H9 (cell line): Measurements from ENCODE around the gene MRPL36. TPM values are rescaled to one million over a fixed set of nuclear protein-coding genes. Genes with fewer than 3 reads are reported as not detected.

Experiments used
- DNase-seq: peaks from one replicate; pipeline ENCODE4 v3.0.0-alpha.2; 2017
- H2AFZ ChIP-seq: one replicate; pipeline ENCODE4 v1.6.1; 2013; ENCODE audit warnings: mild to moderate bottlenecking, low read length, control low read depth, moderate library complexity
- H2AK5ac ChIP-seq: 2 replicates; pipeline ENCODE4 v1.6.1; 2013; ENCODE audit warnings: low read length, control low read depth, mixed read lengths; ENCODE audit not compliant: insufficient read length
- H2BK120ac ChIP-seq: one replicate; pipeline ENCODE4 v1.6.1; 2013; ENCODE audit warnings: low read depth, mild to moderate bottlenecking, low read length, control low read depth, inconsistent platforms; ENCODE audit not compliant: poor library complexity, severe bottlenecking
- H2BK12ac ChIP-seq: 2 replicates; pipeline ENCODE4 v1.6.1; 2013; ENCODE audit warnings: low read length, control low read depth, mixed read lengths, low read depth; ENCODE audit not compliant: insufficient read length
- H2BK15ac ChIP-seq: 2 replicates; pipeline ENCODE4 v1.6.1; 2013; ENCODE audit warnings: low read depth, low read length, control low read depth
- H2BK20ac ChIP-seq: one replicate; pipeline ENCODE4 v1.6.1; 2013; ENCODE audit warnings: low read depth, mild to moderate bottlenecking, low read length, control low read depth, inconsistent platforms; ENCODE audit not compliant: poor library complexity, severe bottlenecking
- H2BK5ac ChIP-seq: 2 replicates; pipeline ENCODE4 v1.6.1; 2013; ENCODE audit warnings: low read length, control low read depth, mixed read lengths; ENCODE audit not compliant: insufficient read length
- H3K14ac ChIP-seq: 2 replicates; pipeline ENCODE4 v1.6.1; 2013; ENCODE audit warnings: low read length, control low read depth; ENCODE audit not compliant: insufficient read depth
- H3K18ac ChIP-seq: 2 replicates; pipeline ENCODE4 v1.6.1; 2013; ENCODE audit warnings: low read depth, mild to moderate bottlenecking, mixed read lengths, low read length, control low read depth; ENCODE audit not compliant: insufficient read length
- H3K23ac ChIP-seq: 2 replicates; pipeline ENCODE4 v1.6.1; 2013; ENCODE audit warnings: low read length, control low read depth, mixed read lengths, low read depth; ENCODE audit not compliant: insufficient read length
- H3K23me2 ChIP-seq: 2 replicates; pipeline ENCODE4 v1.6.1; 2013; ENCODE audit warnings: low read depth, mild to moderate bottlenecking, mixed read lengths, low read length, control low read depth; ENCODE audit not compliant: insufficient read length, poor library complexity, severe bottlenecking
- H3K27ac ChIP-seq: 2 replicates; pipeline ENCODE4 v1.5.1; 2013; ENCODE audit warnings: low read length, control low read depth, mixed read lengths, low read depth; ENCODE audit not compliant: insufficient read length
- H3K27me3 ChIP-seq: 2 replicates; pipeline ENCODE4 v1.6.1; 2013; ENCODE audit warnings: low read length, control low read depth, inconsistent platforms; ENCODE audit not compliant: insufficient read depth
- H3K4ac ChIP-seq: 2 replicates; pipeline ENCODE4 v1.6.1; 2013; ENCODE audit warnings: low read depth, mild to moderate bottlenecking, control low read depth, inconsistent platforms, low read length, moderate library complexity
- H3K4me1 ChIP-seq: 2 replicates; pipeline ENCODE4 v1.6.1; 2013; ENCODE audit warnings: low read length, control low read depth, inconsistent platforms; ENCODE audit not compliant: insufficient read depth
- H3K4me2 ChIP-seq: 2 replicates; pipeline ENCODE4 v1.6.1; 2013; ENCODE audit warnings: low read length, control low read depth, mixed read lengths; ENCODE audit not compliant: insufficient read length, insufficient read depth
- H3K56ac ChIP-seq: 2 replicates; pipeline ENCODE4 v1.6.1; 2013; ENCODE audit warnings: low read depth, mild to moderate bottlenecking, mixed read lengths, low read length, control low read depth; ENCODE audit not compliant: insufficient read length
- H3K79me1 ChIP-seq: 2 replicates; pipeline ENCODE4 v1.6.1; 2013; ENCODE audit warnings: low read depth, mild to moderate bottlenecking, moderate library complexity, low read length, control low read depth, inconsistent platforms; ENCODE audit not compliant: insufficient read depth, poor library complexity, severe bottlenecking
- H3K79me2 ChIP-seq: 2 replicates; pipeline ENCODE4 v1.6.1; 2013; ENCODE audit warnings: low read length, control low read depth, inconsistent platforms; ENCODE audit not compliant: insufficient read depth
- H3K9ac ChIP-seq: 2 replicates; pipeline ENCODE4 v1.6.1; 2013; ENCODE audit warnings: low read length, control low read depth, mixed read lengths; ENCODE audit not compliant: insufficient read length; ENCODE audit errors: extremely low read depth
- H3K9me3 ChIP-seq: one replicate; pipeline ENCODE4 v1.6.1; 2013; ENCODE audit warnings: low read depth, low read length, inconsistent platforms; ENCODE audit not compliant: control insufficient read depth
- H3T11ph ChIP-seq: one replicate; pipeline ENCODE4 v1.6.1; 2013; ENCODE audit warnings: mild to moderate bottlenecking, low read length, control low read depth, inconsistent platforms
- H4K20me1 ChIP-seq: one replicate; pipeline ENCODE4 v1.6.1; 2013; ENCODE audit not compliant: control insufficient read depth, insufficient read length, insufficient read depth
- H4K5ac ChIP-seq: 2 replicates; pipeline ENCODE4 v1.6.1; 2013; ENCODE audit warnings: low read depth, mild to moderate bottlenecking, mixed read lengths, low read length, control low read depth; ENCODE audit not compliant: insufficient read length
- H4K8ac ChIP-seq: replicated peaks from 2 replicates; pipeline ENCODE4 v1.6.1; 2013; ENCODE audit warnings: low read length, control low read depth, mixed read lengths, low read depth; ENCODE audit not compliant: insufficient read length
- H4K91ac ChIP-seq: 2 replicates; pipeline ENCODE4 v1.6.1; 2013; ENCODE audit warnings: low read depth, mild to moderate bottlenecking, moderate library complexity, mixed read lengths, low read length, control low read depth; ENCODE audit not compliant: insufficient read length
- H3K27ac Mint-ChIP-seq, 3 experiments: 2 replicates in 2 of 3; 3 replicates in 1 of 3; pipeline ENCODE4 v1.8.0; 2020 to 2021; ENCODE audit warnings: mixed read lengths in 3 of 3, mild to moderate bottlenecking in 1 of 3, moderate library complexity in 1 of 3
- H3K27me3 Mint-ChIP-seq: 2 replicates; pipeline ENCODE4 v1.8.0; 2021; ENCODE audit warnings: low read depth, mild to moderate bottlenecking, moderate library complexity, mixed read lengths
- H3K36me3 Mint-ChIP-seq, 3 experiments: 2 replicates in 2 of 3; 3 replicates in 1 of 3; pipeline ENCODE4 v1.8.0; 2020 to 2021; ENCODE audit warnings: low read depth in 3 of 3, mixed read lengths in 3 of 3; ENCODE audit not compliant: insufficient read depth in 1 of 3
- H3K4me1 Mint-ChIP-seq, 2 experiments: 2 replicates each; pipeline ENCODE4 v1.8.0; 2020; ENCODE audit warnings: mixed read lengths in 2 of 2
- H3K4me3 Mint-ChIP-seq, 2 experiments: 2 replicates in 1 of 2; 3 replicates in 1 of 2; pipeline ENCODE4 v1.8.0; 2020 to 2021; ENCODE audit warnings: mild to moderate bottlenecking in 2 of 2, mixed read lengths in 2 of 2, moderate library complexity in 1 of 2
- H3K9me3 Mint-ChIP-seq, 2 experiments: 2 replicates in 1 of 2; 3 replicates in 1 of 2; pipeline ENCODE4 v1.8.0; 2020; ENCODE audit warnings: mild to moderate bottlenecking in 2 of 2, mixed read lengths in 2 of 2, moderate library complexity in 1 of 2
- WGBS: extraction: QIAGEN DNeasy Blood & Tissue Kit; methylation state at CpG from one replicate; pipeline ENCODE4 v1.1.7; 2013; ENCODE audit warnings: missing lambda C conversion rate, low lambda C conversion rate, mixed read lengths; ENCODE audit not compliant: insufficient read length; ENCODE audit errors: extremely low coverage; 5-methylcytosine and 5-hydroxymethylcytosine counted together
- total RNA-seq: library from RNA; stranded (reverse); gene quantifications from 2 replicates; pipeline ENCODE4 v1.2.1, GENCODE V29; 2021
- TF ChIP-seq, protein P1 (sequence below): fragments of 200-600 bp; sonication (generic); conservative IDR thresholded peaks from 3 replicates; pipeline ENCODE4 v1.8.0; 2021; ENCODE audit warnings: antibody characterized with exemption, mild to moderate bottlenecking

MRPL36 gene
- total RNA-seq, 1 experiment from 2014 or later: 67.3 TPM

DNA sequence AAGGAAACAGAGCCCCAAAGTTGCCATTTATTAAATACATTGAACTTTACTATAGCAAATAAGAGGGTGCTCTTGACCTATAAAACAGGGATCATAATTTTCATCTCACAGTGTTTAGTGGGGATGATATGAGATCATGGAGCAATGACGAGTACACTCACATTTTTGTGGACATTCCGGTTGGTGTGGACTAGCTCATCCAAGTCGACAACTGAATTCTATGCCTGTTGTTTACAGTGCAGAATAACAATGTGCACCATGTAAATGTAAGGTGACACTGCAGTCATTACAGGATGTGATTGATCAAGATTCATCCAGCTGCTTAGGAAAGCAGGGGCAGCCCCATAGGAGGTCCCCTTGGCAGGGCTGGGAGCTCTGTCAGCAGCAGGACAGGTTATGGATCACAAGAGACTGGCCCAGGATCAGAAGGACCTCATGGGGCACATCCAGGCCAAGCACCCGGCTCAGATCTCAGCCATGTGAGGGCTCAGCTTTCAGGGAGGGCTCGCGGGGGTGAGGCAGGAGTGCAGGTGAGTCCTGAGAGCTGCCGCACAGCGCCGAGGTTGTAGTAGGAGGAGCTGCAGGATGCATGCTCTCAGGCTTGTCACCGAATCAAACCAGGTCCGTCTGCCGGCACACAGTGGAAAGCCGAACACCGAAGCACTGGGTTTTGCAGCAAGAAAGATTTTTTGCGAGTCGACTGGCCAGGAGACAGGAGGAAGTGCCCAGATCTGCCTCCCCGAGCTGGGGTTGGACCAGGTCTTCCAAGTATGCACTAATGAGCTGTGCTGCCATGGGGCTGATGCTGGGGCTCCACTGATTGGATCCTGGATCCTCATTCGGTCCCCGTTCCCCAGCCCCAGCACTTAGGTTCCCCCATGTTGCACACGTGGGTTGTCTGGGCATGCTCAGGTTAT, 28.2 kb downstream of the MRPL36 start:
- no CpG with 5 or more reads among the region's 20 CpGs for WGBS
- Mint-ChIP-seq H3K36me3 (no peaks in the 10 kb centered on the region; a peak in 1 of 7 replicates), H3K27ac (no peak overlapping the region; a peak in 1 of 7 replicates), H3K4me1 (peaks cover 4 to 6% of the 10 kb centered on the region in 2 experiments), H3K9me3 (peaks cover 9 to 11% of the 10 kb centered on the region in 2 experiments; a peak in 4 of 5 replicates), H3K4me3 (no peak overlapping the region), H3K27me3 (peaks cover 4% of the 10 kb centered on the region; the same call in 1 of the 2 replicates)
- Histone ChIP-seq H4K91ac (no peak overlapping the region), H3K56ac (no peak overlapping the region), H2BK5ac (no peak overlapping the region), H3K23ac (no peak overlapping the region), H4K5ac (no peak overlapping the region), H3K79me2 (no peaks in the 10 kb centered on the region), H3K4me1 (no peaks in the 10 kb centered on the region), H2BK12ac (no peak overlapping the region), H4K8ac (peak overlapping the region; percentile 91), H3K9me3 (no peaks in the 10 kb centered on the region), H3K23me2 (no peaks in the 10 kb centered on the region), H2AFZ (no peak overlapping the region), H2BK20ac (no peak overlapping the region), H3K14ac (peak overlapping the region; percentile 58; the same call in 1 of the 2 replicates), H3K18ac (no peak overlapping the region), H2BK15ac (no peak overlapping the region), H3K9ac (no peak overlapping the region), H3K27me3 (no peaks in the 10 kb centered on the region; the same call in 1 of the 2 replicates), H4K20me1 (no peaks in the 10 kb centered on the region), H3T11ph (no peak overlapping the region), H3K4me2 (no peak overlapping the region), H3K4ac (no peak overlapping the region), H2AK5ac (no peak overlapping the region), H3K27ac (no peak overlapping the region), H3K79me1 (no peaks in the 10 kb centered on the region), H2BK120ac (no peak overlapping the region)
- no peak for DNase-seq
- TF ChIP-seq, protein P1, sequence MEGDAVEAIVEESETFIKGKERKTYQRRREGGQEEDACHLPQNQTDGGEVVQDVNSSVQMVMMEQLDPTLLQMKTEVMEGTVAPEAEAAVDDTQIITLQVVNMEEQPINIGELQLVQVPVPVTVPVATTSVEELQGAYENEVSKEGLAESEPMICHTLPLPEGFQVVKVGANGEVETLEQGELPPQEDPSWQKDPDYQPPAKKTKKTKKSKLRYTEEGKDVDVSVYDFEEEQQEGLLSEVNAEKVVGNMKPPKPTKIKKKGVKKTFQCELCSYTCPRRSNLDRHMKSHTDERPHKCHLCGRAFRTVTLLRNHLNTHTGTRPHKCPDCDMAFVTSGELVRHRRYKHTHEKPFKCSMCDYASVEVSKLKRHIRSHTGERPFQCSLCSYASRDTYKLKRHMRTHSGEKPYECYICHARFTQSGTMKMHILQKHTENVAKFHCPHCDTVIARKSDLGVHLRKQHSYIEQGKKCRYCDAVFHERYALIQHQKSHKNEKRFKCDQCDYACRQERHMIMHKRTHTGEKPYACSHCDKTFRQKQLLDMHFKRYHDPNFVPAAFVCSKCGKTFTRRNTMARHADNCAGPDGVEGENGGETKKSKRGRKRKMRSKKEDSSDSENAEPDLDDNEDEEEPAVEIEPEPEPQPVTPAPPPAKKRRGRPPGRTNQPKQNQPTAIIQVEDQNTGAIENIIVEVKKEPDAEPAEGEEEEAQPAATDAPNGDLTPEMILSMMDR: no peak
